ENCODE measurements around the gene LIPG.

LIPG gene

DNA sequence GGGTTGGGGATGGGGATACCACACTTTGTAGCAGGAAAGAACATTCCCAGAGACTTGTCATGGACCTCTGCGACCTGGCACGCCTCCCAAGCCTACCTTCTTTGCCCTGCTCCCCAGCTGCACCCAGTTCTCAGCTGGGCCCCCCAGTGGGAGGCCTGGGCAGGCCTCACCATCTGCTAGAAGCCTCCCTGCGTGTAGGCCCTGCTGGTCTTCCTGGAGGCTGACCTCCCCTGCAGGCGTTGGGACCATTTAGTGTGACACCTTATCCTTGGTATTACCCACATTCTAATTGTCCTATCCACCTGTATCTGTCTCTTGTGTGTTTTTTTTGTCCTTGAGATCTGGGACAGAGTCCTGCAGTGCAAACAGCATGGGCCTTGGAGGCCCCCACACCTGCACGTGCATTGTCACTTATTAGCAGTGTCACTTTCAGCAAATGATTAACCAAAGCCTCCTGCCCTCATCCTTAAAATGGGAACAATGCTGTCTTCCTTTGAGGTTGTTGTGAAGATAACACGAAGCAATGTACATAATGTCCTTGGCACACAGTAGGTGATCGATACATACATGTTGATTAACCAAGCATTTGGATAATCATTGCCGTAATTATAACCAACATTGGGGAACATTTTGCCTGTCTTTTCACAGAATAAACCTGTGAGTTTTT is 77.2 kb downstream of the LIPG start:
- no peak for DNase-seq (ENCODE audit: low read depth, low spot score)

DNA sequence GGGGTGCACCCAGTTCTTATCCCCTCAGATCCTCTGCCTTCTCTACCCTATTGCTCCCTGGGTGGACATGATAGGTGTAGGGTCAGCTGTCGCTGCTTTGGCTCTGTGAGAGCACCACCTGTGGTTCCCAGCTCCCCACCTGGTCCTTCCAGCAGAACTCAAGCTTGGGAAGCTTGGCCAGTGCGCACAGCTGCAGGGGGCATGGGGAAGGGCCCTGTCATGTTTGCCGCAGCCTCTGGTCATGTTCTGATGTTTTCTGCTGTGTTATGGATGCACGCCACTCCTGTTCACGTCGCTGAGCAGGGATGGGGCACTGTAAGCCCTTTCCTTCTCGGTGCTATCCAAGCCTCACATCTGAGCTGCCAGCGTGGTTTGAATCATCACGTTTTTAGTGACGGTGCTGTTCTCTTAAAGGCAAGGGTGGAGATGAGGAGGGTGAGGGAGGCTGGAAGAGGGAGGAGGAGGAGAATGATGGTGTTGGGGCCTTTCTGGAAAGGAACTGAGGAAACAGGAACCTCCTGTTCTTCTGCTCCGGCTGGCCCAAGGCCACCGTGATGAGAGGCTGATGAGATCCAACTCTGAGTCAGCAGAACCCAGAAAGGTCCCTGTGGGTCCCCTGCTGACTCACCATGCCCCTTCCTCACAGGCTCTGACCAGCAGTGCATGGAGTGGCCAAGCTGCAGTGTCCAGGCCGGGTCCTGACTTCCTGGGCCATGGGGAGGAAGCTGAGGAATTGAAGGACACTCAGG is 78.0 kb downstream of the LIPG start:
- DNase-seq (ENCODE audit: low read depth, low spot score), result no peak

DNA sequence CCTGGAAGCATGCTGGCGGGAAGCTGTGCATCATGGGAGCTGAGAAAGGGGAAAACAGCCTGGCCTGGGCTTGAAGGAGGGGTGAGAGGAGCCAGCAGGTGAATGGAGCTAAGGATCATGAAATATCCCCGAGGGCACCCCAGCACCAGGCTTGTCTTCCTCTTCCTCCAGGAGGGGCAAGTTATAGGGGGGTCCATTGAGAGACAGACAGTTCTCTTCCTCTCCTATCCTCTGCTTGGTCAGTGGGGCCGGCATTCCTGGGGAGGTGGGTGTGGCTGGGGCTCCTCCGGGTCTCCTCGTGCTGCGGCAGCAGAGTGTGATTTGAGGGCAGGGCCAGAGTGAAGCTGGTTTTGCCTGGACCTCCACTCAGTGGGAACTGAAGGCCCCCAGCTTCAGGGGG is 78.9 kb downstream of the LIPG start:
- no peak for DNase-seq (ENCODE audit: low read depth, low spot score)

GRCh38 chr18:49645196-49645595 is 83.3 kb downstream of the LIPG start:
- DNase-seq (ENCODE audit: low read depth, low spot score), result no peak

DNA sequence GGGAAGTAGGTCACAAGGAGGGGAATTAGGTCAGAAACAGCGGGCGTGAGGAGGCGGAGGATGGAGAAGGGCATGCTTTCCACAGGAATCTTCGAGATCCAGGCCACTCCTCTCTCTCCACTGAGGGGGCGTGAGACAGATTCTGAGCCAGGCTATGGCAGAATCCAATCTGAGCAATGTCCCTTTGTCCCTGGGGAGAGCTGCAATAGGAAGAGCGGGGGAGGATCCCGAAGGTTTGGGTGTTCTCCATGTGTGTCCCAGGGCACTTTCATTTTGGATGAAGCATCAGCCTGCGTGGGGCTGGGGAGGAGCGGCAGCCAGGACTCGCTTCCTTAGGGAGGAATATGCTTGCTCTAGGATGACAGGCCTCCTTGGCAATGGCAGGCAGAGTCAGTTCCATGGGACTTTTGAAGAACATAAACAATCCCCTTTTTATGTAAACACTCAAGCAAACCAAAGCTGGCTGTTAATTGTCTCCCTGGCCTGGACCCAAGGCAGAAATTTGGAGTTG is 84.0 kb downstream of the LIPG start:
- DNase-seq (ENCODE audit: low read depth, low spot score), result no peak

DNA sequence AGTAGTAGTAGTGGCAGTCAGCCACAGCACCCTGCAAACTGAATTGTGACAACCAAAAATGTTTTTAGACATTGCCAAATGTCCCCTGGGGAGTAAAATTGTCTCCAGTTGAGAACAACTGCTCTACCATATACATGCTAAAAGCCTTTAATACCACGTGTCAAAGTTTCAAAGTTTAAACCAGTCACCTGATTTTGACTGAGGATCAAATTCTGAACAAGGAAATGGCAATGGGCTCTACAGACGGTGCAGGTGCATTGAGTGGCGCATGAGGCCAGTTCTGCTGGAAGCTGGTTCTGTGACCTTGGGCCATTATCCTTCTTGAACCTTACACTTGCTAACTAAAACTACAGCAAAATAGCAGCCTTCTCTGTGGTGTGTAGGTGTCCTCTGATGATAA is 85.0 kb downstream of the LIPG start:
- no peak for DNase-seq (ENCODE audit: low read depth, low spot score)

GRCh38 chr18:49647496-49648168 is 85.8 kb downstream of the LIPG start:
- peak; percentile 73 for DNase-seq (ENCODE audit: low read depth, low spot score)

DNA sequence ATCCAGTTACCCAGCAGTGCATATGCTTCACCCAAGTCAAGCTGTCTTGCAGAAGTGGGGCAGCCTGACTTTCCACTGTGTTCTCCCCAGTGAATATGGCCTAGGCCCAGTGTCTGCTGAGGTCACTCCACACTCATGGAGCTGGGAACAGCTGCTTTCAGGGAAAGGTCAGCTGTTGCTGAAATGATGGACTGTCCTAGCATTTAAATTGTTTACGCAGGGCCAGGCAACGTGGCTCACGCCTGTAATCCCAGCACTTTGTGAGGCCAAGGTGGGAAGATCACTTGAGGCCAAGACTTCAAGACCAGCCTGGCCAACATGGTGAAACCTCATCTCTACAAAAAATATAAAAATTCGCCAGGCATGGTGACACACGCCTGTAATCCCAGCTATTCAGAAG is 86.5 kb downstream of the LIPG start:
- DNase-seq (ENCODE audit: low read depth, low spot score), result no peak
